Ectodermal cell (in vitro differentiated cells): ENCODE measurements around the gene BAZ2B.

ENCODE experiments used
- H3K27ac ChIP-seq: 2 replicates; pipeline ENCODE4 v1.7.0; 2013; ENCODE audit warnings: mild to moderate bottlenecking, low read depth, low read length; ENCODE audit not compliant: insufficient read depth, poor library complexity, severe bottlenecking
- H3K27me3 ChIP-seq: 2 replicates; pipeline ENCODE4 v1.7.0; 2013; ENCODE audit warnings: mild to moderate bottlenecking, low read length; ENCODE audit not compliant: insufficient read depth, control insufficient read depth, poor library complexity, severe bottlenecking
- H3K36me3 ChIP-seq: one replicate; pipeline ENCODE4 v1.7.0; 2013; ENCODE audit warnings: low read length; ENCODE audit not compliant: control insufficient read depth, insufficient read depth
- H3K4me1 ChIP-seq: one replicate; pipeline ENCODE4 v1.7.0; 2013; ENCODE audit warnings: low read length; ENCODE audit not compliant: control insufficient read depth, insufficient read depth
- H3K4me3 ChIP-seq: 2 replicates; pipeline ENCODE4 v1.7.0; 2013; ENCODE audit warnings: low read depth, low read length, control low read depth; ENCODE audit not compliant: insufficient read depth
- H3K9me3 ChIP-seq: 2 replicates; pipeline ENCODE4 v1.7.0; 2013; ENCODE audit warnings: mild to moderate bottlenecking, low read length, moderate library complexity; ENCODE audit not compliant: control insufficient read depth
- WGBS, 2 experiments: methylation state at CpG; one replicate each; pipeline ENCODE4 v1.1.7; 2013; ENCODE audit warnings: missing lambda C conversion rate in 2 of 2; 5-methylcytosine and 5-hydroxymethylcytosine counted together

Gene BAZ2B

DNA sequence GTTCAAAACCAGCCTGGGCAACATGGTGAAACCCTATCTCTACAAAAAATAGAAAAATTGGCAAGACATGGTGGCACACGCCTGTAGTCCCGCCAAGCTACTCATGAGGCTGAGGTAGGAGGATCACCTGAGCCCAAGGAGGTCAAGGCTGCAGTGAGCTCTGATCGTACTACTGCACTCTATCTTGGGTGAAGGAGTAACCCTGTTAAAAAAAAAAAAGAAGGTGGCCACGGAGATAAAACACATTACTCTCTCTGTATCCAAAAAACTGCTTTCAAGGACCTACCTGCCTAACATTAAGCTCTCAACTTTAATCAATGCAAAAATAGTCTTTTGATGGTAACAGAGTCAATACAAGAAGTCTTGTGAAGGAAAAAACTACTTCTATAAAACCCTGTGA, 57.3 kb downstream of the BAZ2B start:
- Histone ChIP-seq H3K4me1 (no peaks in the 10 kb centered on the region), H3K27ac (no peak overlapping the region), H3K9me3 (no peaks in the 10 kb centered on the region), H3K36me3 (no peaks in the 10 kb centered on the region), H3K27me3 (no peaks in the 10 kb centered on the region), H3K4me3 (no peak overlapping the region)
- WGBS, 2 experiments: 90 to 93% methylated on average over 3 of the region's 4 CpGs

DNA sequence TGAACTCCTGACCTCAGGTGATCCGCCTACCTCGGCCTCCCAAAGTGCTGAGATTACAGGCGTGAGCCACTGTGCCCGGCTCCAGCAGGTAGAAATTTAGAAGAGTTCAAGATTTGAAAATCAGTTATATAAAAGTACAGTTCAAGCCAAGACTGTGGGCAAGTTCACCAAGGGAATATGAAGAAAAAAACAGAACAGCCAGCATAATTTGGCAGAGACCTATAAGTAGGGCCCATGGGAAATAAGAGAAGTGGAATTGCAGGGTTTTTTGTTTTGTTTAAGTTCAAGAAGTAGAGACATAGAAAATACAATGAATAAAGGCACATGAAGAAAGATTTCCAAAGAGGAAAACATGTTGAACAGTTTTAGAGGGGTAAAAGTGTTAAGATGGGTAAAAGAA, 57.9 kb downstream of the BAZ2B start:
- Histone ChIP-seq H3K27ac (no peak overlapping the region), H3K36me3 (no peaks in the 10 kb centered on the region), H3K27me3 (no peaks in the 10 kb centered on the region), H3K4me3 (no peak overlapping the region), H3K9me3 (no peaks in the 10 kb centered on the region), H3K4me1 (no peaks in the 10 kb centered on the region)
- WGBS, 2 experiments: 87 to 96% methylated on average over 4 of the region's 4 CpGs

DNA sequence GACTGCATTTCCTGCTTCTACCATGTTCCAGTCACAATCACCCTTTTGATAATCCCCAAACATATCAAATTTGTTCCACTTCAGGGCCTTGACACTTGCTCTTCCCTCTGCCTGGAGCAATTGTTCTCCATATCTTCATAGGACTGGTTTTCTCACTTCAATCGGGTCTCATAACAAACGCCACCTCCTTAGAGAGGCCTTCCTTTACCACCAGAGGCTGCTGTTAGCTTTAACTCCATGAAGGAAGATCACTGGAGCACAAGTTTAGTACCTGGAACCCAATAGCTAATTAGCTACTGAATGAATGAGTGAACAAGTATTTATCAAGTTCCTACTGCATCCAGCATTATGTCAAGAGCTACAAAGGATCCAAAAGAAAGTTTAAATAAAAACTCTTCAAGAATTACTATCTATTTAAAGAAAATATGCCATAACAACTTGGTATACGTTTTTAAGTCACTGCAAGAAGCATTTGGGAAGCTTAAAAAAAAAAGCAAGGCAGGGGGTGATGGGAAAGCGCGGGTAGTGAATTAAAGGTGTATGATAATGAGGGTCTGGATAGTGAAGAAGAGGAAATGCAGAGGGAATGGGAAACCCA, 58.8 kb downstream of the BAZ2B start:
- Histone ChIP-seq H3K27me3 (no peaks in the 10 kb centered on the region), H3K27ac (no peak overlapping the region), H3K9me3 (no peaks in the 10 kb centered on the region), H3K4me1 (no peaks in the 10 kb centered on the region), H3K4me3 (no peak overlapping the region), H3K36me3 (no peaks in the 10 kb centered on the region)
- WGBS, 2 experiments: 67 to 77% methylated on average over 5 of the region's 5 CpGs

DNA sequence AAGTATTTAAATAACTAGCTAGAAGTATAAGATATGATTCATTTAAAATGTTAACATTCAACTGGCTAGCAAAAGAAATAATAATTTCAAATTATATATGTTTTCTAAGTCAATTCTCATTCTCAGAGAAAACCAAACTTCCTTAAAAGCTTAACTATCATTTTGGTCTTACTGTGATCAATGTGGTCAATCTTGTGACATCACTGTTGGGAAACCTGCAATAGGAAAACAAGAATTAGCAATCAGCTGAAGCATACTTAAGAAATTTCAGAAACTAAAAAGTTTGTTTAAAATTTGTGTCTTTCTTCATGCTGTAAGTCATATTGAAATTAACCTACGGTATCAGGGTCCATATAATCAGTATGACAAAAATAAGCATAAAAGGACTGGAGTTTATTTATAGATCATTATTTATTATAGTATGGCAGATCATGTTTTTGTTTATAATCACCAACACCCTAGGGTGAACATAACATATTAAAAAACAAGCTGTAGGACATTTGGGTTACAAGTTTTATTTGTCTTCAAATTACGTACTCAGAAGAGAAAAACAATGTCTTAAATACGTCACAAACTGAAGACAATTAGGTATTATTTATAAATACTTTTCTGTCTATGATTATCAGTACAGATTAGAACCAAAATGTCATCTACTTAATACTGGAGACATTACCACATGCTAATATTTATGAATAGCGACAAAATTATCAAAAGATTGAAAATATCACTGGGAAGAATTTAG, 60.5 kb downstream of the BAZ2B start:
- H3K27ac ChIP-seq: no peak overlapping the region
- WGBS, 2 experiments: 100% methylated on average over 1 of the region's 4 CpGs; no CpG with 5 or more reads in 1 of the 2 experiments
- H3K36me3 ChIP-seq: no peaks in the 10 kb centered on the region
- H3K27me3 ChIP-seq: no peaks in the 10 kb centered on the region
- H3K4me3 ChIP-seq: no peak overlapping the region
- H3K9me3 ChIP-seq: no peaks in the 10 kb centered on the region
- H3K4me1 ChIP-seq: no peaks in the 10 kb centered on the region

DNA sequence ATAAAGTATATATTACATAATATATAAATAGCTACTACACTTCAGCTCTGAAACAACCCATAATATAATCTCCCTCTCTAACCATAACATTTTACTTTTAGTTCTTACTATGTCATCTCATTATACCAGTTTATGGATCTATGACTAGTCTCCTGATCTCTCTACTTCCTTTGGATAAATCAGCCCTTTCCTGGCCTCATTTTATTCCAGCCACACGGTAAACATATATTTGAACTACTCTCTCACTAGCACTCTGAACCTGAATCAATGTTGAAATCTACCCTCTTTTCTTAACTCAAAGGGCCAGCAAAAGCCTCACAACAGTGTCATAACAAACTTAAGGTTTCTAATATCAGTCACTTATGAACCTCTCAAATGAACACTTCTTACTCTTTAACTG, 62.6 kb downstream of the BAZ2B start:
- no peaks in the 10 kb centered on the region for H3K36me3 ChIP-seq
- WGBS, 2 experiments: 92 to 100% methylated on average over 1 of the region's 1 CpG
- H3K4me1 ChIP-seq: no peaks in the 10 kb centered on the region
- no peaks in the 10 kb centered on the region for H3K27me3 ChIP-seq
- no peaks in the 10 kb centered on the region for H3K9me3 ChIP-seq
- H3K4me3 ChIP-seq: no peak overlapping the region
- no peak overlapping the region for H3K27ac ChIP-seq

DNA sequence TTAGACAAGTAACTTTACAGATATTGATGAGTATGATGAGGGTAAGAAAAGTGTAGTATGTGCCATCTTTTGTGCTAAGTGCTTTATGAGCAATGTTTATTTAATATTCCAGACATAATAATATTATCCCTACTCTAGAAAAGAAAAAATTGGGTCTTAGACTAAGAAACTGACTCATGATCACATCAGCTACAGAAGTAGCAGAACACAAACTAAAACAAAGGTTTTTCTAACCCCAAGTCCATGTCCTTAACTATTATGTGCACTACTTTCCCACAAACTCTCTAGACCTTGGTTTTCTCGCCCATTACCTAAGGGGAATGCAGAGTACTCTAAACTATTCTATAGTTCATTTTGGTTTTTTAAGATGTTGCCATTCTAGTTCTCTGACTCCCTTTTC, 64.5 kb downstream of the BAZ2B start:
- no peaks in the 10 kb centered on the region for H3K27me3 ChIP-seq
- WGBS, 2 experiments: 100% methylated on average over 1 of the region's 1 CpG
- H3K4me1 ChIP-seq: no peaks in the 10 kb centered on the region
- H3K4me3 ChIP-seq: no peak overlapping the region
- no peak overlapping the region for H3K27ac ChIP-seq
- H3K9me3 ChIP-seq: no peaks in the 10 kb centered on the region
- H3K36me3 ChIP-seq: no peaks in the 10 kb centered on the region

DNA sequence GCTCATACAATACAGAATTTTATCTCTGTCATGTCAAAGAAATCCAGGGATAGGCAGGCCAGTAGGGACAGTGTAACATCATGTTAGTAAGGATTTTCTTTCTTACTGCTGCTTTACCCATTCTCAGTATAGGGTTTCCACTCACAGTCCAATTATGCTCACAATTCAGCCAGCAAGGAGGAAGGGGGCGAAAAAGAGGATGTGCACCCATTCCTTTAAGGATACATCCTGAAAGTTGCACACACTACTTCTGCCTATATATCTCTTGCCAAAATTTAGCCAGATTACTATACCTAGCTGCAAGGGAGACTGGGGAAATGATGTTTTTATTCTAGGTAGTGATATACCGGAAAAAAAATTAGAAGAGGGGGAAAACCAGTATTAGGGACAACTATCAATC, 66.1 kb downstream of the BAZ2B start:
- WGBS, 2 experiments: 90 to 95% methylated on average over 2 of the region's 2 CpGs
- no peak overlapping the region for H3K4me3 ChIP-seq

DNA sequence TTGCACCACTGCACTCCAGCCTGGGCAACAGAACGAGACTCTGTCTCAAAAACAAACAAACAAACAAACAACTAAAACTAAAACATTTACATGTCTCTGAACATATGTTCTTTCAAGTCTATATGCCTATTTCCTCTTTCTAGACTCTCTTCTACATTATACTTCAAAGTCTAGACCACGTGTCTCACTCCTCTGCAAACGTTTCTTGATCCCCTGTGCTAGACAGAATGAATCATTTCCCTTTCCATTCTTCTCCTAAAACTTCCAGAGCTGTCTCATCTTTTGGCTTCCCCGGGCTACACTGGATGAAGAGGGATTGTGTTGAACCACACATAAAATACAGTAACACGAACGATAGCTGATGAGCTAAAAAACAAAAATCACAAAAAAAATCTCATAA, 67.1 kb downstream of the BAZ2B start:
- no peak overlapping the region for H3K27ac ChIP-seq

More for the DNA sequence above, 66.1 kb downstream of the BAZ2B start:
- Histone ChIP-seq H3K4me1 (no peaks in the 10 kb centered on the region), H3K9me3 (no peaks in the 10 kb centered on the region), H3K27ac (no peak overlapping the region), H3K36me3 (no peaks in the 10 kb centered on the region), H3K27me3 (no peaks in the 10 kb centered on the region)

DNA sequence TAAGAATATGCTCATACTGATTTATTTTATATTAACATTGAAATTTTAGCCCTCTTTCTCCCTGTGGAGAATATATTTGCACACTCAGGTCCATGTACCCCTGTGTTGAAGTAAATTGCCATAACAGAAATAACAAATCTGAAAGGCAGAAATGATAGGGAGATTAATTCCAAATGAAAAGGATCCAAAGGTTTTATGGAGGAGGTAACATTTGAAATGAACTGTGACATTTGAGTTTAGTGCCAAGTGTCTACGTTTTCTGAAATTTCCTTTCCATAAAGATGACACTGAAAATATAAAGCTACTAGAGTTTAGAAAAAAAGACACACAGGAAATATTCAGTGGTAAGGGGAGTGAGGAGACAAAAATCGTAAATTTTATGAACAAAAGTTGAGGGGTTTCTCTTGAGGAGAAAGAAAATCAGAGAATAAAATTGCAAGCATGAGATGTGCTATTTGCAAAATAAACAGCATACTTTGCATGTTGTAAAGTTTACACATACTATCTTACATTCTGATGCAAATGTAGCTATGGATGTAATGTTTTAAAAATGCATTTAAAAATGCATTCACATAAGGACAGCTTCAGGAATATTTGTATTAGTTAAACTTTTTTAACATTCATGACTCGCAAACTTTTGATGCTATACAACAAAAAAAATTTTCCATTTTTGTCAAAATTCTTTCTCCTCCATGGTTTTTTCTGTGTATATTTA, 69.5 kb downstream of the BAZ2B start:
- WGBS, 2 experiments: 94 to 98% methylated on average over 1 to 3 of the region's 3 CpGs
- H3K27me3 ChIP-seq: no peaks in the 10 kb centered on the region

More for the DNA sequence above, 67.1 kb downstream of the BAZ2B start:
- WGBS, 2 experiments: 92 to 93% methylated on average over 3 to 6 of the region's 6 CpGs
- H3K36me3 ChIP-seq: no peaks in the 10 kb centered on the region
- H3K4me1 ChIP-seq: no peaks in the 10 kb centered on the region
- H3K4me3 ChIP-seq: no peak overlapping the region
- H3K9me3 ChIP-seq: no peaks in the 10 kb centered on the region
- no peaks in the 10 kb centered on the region for H3K27me3 ChIP-seq

DNA sequence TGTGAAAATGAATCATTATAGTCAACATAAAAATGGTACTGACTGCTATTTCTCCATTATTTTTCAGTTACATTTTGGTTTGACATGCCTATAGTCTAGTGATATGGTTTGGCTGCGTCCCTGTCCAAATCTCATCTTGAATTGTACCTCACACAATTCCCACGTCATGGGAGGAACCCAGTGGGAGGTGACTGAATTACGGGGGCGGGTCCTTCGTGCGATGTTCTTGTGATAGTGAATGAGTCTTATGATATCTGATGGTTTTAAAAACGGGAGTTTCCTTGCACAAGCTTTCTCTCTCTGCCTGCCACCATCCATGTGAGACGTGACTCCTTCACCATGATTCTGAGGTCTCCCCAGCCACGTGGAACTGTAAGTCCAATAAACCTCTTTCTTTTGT, 70.3 kb downstream of the BAZ2B start:
- 69 to 80% methylated on average over 7 to 9 of the region's 9 CpGs for WGBS, 2 experiments
- no peak overlapping the region for H3K4me3 ChIP-seq
- H3K4me1 ChIP-seq: no peaks in the 10 kb centered on the region
- H3K9me3 ChIP-seq: no peaks in the 10 kb centered on the region
- no peaks in the 10 kb centered on the region for H3K27me3 ChIP-seq
- no peaks in the 10 kb centered on the region for H3K36me3 ChIP-seq
- no peak overlapping the region for H3K27ac ChIP-seq

More for the DNA sequence above, 69.5 kb downstream of the BAZ2B start:
- no peaks in the 10 kb centered on the region for H3K4me1 ChIP-seq
- H3K27ac ChIP-seq: no peak overlapping the region
- no peaks in the 10 kb centered on the region for H3K9me3 ChIP-seq
- H3K4me3 ChIP-seq: no peak overlapping the region
- no peaks in the 10 kb centered on the region for H3K36me3 ChIP-seq
